AG10803 (cell line): ENCODE results near the gene EPB41L1.

Experiments
- DNase-seq: peaks from one replicate; pipeline ENCODE4 v3.0.0; 2010; ENCODE audit warnings: low read depth
- H3K4me3 ChIP-seq: 2 replicates; pipeline ENCODE4 v1.5.1; 2011; ENCODE audit warnings: mild to moderate bottlenecking, low read length, control low read depth
- TF ChIP-seq, protein P1 (sequence below): conservative IDR thresholded peaks from 2 replicates; pipeline ENCODE4 v1.5.1; 2011; ENCODE audit warnings: mild to moderate bottlenecking, low read length, control low read depth, inconsistent platforms

EPB41L1 gene

DNA sequence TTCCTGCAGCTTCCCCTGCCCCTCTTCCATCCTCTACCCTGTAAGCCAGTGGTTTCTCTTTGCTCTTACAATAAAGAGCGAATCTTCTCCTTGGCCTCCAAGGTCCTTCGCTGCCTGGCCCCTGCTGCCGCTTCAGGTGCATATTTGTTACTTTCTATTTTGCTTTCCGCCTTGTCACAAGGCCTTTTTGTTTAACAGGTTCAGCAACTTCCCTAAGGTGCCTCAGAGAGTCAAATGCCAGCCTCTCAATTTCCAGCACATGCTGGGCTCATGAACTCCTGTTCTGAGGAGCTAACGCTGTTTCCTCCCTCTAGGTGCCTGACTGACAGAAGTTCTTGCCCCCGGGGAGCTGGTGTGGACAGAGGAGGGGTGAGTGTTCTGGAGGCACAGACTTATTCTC lies 42.4 kb upstream of the EPB41L1 start:
- TF ChIP-seq, protein P1, sequence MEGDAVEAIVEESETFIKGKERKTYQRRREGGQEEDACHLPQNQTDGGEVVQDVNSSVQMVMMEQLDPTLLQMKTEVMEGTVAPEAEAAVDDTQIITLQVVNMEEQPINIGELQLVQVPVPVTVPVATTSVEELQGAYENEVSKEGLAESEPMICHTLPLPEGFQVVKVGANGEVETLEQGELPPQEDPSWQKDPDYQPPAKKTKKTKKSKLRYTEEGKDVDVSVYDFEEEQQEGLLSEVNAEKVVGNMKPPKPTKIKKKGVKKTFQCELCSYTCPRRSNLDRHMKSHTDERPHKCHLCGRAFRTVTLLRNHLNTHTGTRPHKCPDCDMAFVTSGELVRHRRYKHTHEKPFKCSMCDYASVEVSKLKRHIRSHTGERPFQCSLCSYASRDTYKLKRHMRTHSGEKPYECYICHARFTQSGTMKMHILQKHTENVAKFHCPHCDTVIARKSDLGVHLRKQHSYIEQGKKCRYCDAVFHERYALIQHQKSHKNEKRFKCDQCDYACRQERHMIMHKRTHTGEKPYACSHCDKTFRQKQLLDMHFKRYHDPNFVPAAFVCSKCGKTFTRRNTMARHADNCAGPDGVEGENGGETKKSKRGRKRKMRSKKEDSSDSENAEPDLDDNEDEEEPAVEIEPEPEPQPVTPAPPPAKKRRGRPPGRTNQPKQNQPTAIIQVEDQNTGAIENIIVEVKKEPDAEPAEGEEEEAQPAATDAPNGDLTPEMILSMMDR = no peak
- no peak for DNase-seq
- H3K4me3 ChIP-seq = no peak overlapping the region

DNA sequence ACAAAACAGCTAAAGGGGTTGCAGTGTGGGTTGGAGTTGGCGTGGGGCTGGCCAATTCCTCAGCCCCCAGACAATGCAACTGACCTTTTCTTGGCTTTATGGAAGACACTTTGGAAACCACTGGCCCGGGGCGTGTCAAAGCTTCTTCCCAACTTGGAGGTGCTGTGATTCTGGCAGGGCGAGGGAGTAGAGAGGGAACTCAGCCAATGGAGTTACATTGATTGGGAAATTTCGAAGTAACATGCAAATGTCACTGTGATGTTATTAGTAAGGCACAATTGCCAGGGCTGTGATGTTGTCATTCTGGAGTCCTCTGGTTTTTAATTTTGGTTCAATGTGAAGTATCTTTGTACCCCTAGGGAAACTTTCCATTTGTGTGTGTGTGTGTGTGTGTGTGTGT lies 41.5 kb upstream of the EPB41L1 start:
- TF ChIP-seq, protein P1 = no peak

DNA sequence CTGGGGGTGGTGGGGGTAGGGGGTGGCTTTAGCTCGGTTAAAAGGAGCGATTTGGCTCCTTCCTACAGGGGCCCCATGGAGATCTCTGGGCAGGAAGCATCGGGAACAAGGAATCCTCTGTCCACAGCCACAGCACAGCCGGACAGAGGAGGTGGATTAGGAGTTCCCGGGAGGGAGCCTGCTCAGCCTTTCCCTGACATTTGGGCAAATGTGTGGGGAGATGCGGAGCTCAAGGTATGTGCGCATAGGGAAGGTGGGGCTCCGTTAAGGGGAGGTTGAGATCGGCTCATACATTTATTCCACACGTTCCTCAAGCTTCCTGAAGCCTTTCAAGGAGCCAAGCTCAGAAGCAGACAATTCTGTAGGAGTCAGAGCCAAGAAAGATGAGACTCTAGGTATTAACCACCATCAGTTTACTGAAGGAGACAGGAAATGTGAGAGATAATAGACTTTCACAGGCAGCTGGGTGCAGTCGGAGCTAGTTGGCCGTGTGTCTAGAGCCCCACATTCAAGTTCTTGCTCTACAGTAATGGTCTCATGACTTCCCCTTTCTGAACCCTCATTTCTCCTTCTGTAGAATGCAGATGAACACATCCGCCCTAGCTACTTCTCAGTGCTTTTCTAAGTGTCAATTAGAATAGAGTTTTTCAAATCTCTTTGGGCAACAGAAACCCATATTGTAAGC lies 40.8 kb upstream of the EPB41L1 start:
- DNase-seq = no peak
- TF ChIP-seq, protein P1 = no peak

More for the DNA sequence above, 41.5 kb upstream of the EPB41L1 start:
- DNase-seq = no peak
- no peak overlapping the region for H3K4me3 ChIP-seq

DNA sequence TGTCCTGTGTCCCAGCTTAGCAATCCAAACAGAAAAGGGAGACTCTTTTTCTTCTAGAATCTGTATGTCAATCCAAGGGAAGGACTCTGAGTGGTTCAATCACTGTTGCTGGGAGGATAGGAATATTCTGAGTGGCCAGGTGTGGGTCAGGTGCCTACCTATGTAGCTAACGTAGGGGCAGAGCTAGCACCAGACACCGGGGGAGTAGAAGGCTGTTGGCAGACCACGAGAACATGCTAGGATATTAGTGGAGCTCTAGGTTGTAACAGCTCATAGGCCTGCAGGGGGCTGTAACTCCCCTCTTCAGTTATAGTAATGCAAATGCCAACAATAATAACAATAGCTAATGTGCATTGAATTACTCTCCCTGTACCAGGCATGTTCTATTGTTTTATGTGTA lies 39.8 kb upstream of the EPB41L1 start:
- no peak overlapping the region for H3K4me3 ChIP-seq
- no peak for DNase-seq
- TF ChIP-seq, protein P1 = no peak

More for the DNA sequence above, 40.8 kb upstream of the EPB41L1 start:
- no peak overlapping the region for H3K4me3 ChIP-seq

DNA sequence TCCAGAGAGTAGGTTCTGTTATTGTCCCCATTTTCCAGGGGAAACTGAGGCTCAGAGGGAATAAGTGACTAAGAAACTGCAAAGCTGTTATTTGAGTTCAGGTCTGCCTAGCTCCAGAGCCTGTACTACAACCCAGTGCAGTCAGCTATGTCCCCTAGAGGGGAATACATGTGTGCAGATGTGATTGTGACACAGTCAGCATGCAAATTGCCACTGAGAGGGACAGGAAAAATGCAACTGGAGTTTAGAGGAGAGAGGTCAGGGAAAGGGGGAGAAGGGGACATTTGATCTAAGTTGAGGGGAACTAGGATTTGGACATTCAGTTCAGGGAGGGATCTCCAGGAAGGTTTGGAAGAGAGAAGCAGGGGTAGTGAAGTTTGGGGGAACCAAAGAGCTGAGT lies 38.6 kb upstream of the EPB41L1 start:
- TF ChIP-seq, protein P1 = no peak
- no peak for DNase-seq
- no peak overlapping the region for H3K4me3 ChIP-seq

DNA sequence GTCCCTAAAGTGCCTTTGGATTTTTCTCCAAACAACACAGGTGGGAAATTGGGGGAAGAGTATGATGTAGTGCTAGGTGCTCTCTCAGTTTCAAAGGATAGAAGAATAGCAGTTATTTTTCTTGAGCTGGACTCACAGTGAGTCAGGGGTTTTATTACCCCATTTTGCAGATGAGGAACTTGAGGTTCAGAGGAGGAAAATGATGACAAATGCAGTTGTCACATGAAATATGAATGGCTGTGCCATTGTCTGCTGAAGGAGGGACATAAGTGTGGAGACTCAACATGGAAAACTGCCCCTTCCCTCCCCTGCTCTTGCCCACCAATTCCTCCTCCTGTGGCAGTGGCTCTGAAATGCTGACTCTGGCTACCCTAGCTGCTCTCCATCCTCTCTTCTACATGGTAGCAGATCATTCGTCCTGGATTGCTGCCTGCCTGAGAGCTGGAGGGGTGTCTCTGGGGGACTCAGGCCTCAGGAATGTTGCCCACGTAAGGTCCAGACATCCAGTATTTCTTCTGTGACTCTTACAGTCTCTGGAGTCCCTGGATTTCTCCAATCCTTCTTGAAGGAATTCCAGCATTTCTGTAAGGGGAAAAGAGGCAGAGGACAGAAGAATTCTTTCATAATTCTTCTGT lies 37.6 kb upstream of the EPB41L1 start:
- TF ChIP-seq, protein P1 = no peak
- peak; percentile 91 for DNase-seq

DNA sequence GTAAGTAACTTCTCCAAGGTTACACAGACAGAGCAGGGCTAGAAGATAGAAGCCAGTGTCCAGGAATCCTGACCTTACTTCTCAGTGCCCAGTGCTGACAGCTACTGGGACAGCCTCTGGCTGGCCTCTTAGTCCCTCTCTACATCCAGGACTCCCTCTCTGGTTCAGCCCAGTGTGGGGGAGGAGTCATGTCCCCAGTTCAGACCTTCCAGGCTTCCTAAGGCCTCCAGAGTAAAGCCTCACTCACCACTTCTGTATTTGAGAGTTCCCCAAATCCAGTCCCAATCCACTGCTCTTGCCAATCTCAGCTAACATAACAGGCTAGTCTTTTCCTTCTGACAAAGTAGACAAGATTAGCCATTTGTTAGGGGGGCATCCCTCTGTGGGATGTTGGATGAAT lies 36.9 kb upstream of the EPB41L1 start:
- TF ChIP-seq, protein P1 = no peak
- DNase-seq = no peak
- no peak overlapping the region for H3K4me3 ChIP-seq

More for the DNA sequence above, 37.6 kb upstream of the EPB41L1 start:
- no peak overlapping the region for H3K4me3 ChIP-seq
